Duodenal mucosa (tissue), 2 donors: ENCODE measurements around the gene TLE1.

Experiments used
- H3K27ac ChIP-seq: one replicate; pipeline ENCODE4 v1.7.0; 2013; ENCODE audit warnings: low read depth, low read length
- H3K27me3 ChIP-seq, 2 donors: one replicate each; pipeline ENCODE4 v1.7.0; 2013; ENCODE audit warnings: low read length in 2 of 2, control low read depth in 1 of 2; ENCODE audit not compliant: insufficient read depth in 2 of 2, control insufficient read depth in 1 of 2
- H3K36me3 ChIP-seq, 2 donors: one replicate each; pipeline ENCODE4 v1.7.0; 2013; ENCODE audit warnings: low read length in 2 of 2, control low read depth in 1 of 2; ENCODE audit not compliant: insufficient read depth in 2 of 2, control insufficient read depth in 1 of 2
- H3K4me1 ChIP-seq, 2 donors: one replicate each; pipeline ENCODE4 v1.7.0; 2013; ENCODE audit warnings: low read length in 2 of 2, control low read depth in 1 of 2; ENCODE audit not compliant: insufficient read depth in 2 of 2, control insufficient read depth in 1 of 2
- H3K4me3 ChIP-seq, 2 donors: one replicate each; pipeline ENCODE4 v1.7.0; 2013; ENCODE audit warnings: low read length in 2 of 2, low read depth in 1 of 2
- H3K9ac ChIP-seq, 2 donors: one replicate each; pipeline ENCODE4 v1.7.0; 2013; ENCODE audit warnings: low read length in 2 of 2, low read depth in 1 of 2
- H3K9me3 ChIP-seq, 2 donors: one replicate each; pipeline ENCODE4 v1.7.0; 2013; ENCODE audit warnings: low read length in 2 of 2, control low read depth in 1 of 2; ENCODE audit not compliant: control insufficient read depth in 1 of 2

The TLE1 gene

GRCh38 chr9:81594415-81594814 is 94.9 kb downstream of the TLE1 start:
- Histone ChIP-seq H3K27me3 (no peaks in the 10 kb centered on the region), H3K4me1 (peaks cover 0 to 9% of the 10 kb centered on the region in 2 donors), H3K36me3 (peaks cover 0 to 12% of the 10 kb centered on the region in 2 donors), H3K27ac (no peak overlapping the region), H3K9ac (no peak overlapping the region), H3K9me3 (no peaks in the 10 kb centered on the region), H3K4me3 (no peak overlapping the region)

- Histone ChIP-seq H3K4me3 (peak overlapping the region in 1 of 2 donors; percentile 13), H3K4me1 (peaks cover 10 to 18% of the 10 kb centered on the region in 2 donors), H3K9me3 (no peaks in the 10 kb centered on the region), H3K36me3 (peaks cover 0 to 12% of the 10 kb centered on the region in 2 donors), H3K9ac (no peak overlapping the region), H3K27ac (no peak overlapping the region), H3K27me3 (no peaks in the 10 kb centered on the region)
Measured at GRCh38 chr9:81592887-81593266, 96.5 kb downstream of the TLE1 start.

- peaks cover 0 to 12% of the 10 kb centered on the region in 2 donors for H3K36me3 ChIP-seq
- H3K4me3 ChIP-seq: no peak overlapping the region
- H3K27me3 ChIP-seq: no peaks in the 10 kb centered on the region
- peaks cover 14 to 21% of the 10 kb centered on the region in 2 donors for H3K4me1 ChIP-seq
- H3K9ac ChIP-seq: no peak overlapping the region
- no peak overlapping the region for H3K27ac ChIP-seq
- H3K9me3 ChIP-seq: no peaks in the 10 kb centered on the region
Measured at GRCh38 chr9:81591791-81592190, 97.6 kb downstream of the TLE1 start.

GRCh38 chr9:81590688-81591087 is 98.7 kb downstream of the TLE1 start:
- no peak overlapping the region for H3K4me3 ChIP-seq
- no peak overlapping the region for H3K9ac ChIP-seq
- H3K27ac ChIP-seq: no peak overlapping the region
- H3K36me3 ChIP-seq: peaks cover 0 to 12% of the 10 kb centered on the region in 2 donors
- no peaks in the 10 kb centered on the region for H3K9me3 ChIP-seq
- H3K27me3 ChIP-seq: no peaks in the 10 kb centered on the region
- peaks cover 14 to 21% of the 10 kb centered on the region in 2 donors for H3K4me1 ChIP-seq

- Histone ChIP-seq H3K4me3 (no peak overlapping the region), H3K27ac (no peak overlapping the region)
Measured at GRCh38 chr9:81589819-81590218, 99.5 kb downstream of the TLE1 start.

GRCh38 chr9:81589392-81589791 is 100.0 kb downstream of the TLE1 start:
- Histone ChIP-seq H3K27ac (no peak overlapping the region), H3K4me1 (peaks cover 14 to 21% of the 10 kb centered on the region in 2 donors), H3K27me3 (no peaks in the 10 kb centered on the region), H3K9ac (no peak overlapping the region), H3K36me3 (peaks cover 4 to 12% of the 10 kb centered on the region in 2 donors), H3K9me3 (no peaks in the 10 kb centered on the region), H3K4me3 (no peak overlapping the region)

More at GRCh38 chr9:81589819-81590218, 99.5 kb downstream of the TLE1 start:
- Histone ChIP-seq H3K27me3 (no peaks in the 10 kb centered on the region), H3K9me3 (no peaks in the 10 kb centered on the region), H3K9ac (no peak overlapping the region), H3K4me1 (peaks cover 14 to 21% of the 10 kb centered on the region in 2 donors), H3K36me3 (peaks cover 1 to 12% of the 10 kb centered on the region in 2 donors)

GRCh38 chr9:81588148-81588871 is 101.0 kb downstream of the TLE1 start:
- H3K9ac ChIP-seq: peak overlapping the region in 1 of 2 donors; percentile 8
- H3K4me1 ChIP-seq: peaks cover 14 to 21% of the 10 kb centered on the region in 2 donors
- peak overlapping the region; percentile 1 to 45 for H3K4me3 ChIP-seq
- H3K27me3 ChIP-seq: no peaks in the 10 kb centered on the region
- H3K36me3 ChIP-seq: peaks cover 4 to 15% of the 10 kb centered on the region in 2 donors
- no peaks in the 10 kb centered on the region for H3K9me3 ChIP-seq
- no peak overlapping the region for H3K27ac ChIP-seq

GRCh38 chr9:81586786-81587185 is 102.6 kb downstream of the TLE1 start:
- Histone ChIP-seq H3K9ac (no peak overlapping the region), H3K4me1 (peaks cover 12 to 14% of the 10 kb centered on the region in 2 donors), H3K9me3 (no peaks in the 10 kb centered on the region), H3K27ac (no peak overlapping the region), H3K27me3 (no peaks in the 10 kb centered on the region), H3K36me3 (peaks cover 4 to 15% of the 10 kb centered on the region in 2 donors), H3K4me3 (no peak overlapping the region)

- Histone ChIP-seq H3K27ac (no peak overlapping the region), H3K36me3 (peaks cover 4 to 7% of the 10 kb centered on the region in 2 donors), H3K9me3 (no peaks in the 10 kb centered on the region), H3K27me3 (no peaks in the 10 kb centered on the region), H3K9ac (no peak overlapping the region), H3K4me1 (peaks cover 12 to 14% of the 10 kb centered on the region in 2 donors), H3K4me3 (no peak overlapping the region)
Measured at GRCh38 chr9:81585191-81585763, 104.1 kb downstream of the TLE1 start.

- Histone ChIP-seq H3K9me3 (no peaks in the 10 kb centered on the region), H3K4me3 (no peak overlapping the region), H3K4me1 (peaks cover 12 to 14% of the 10 kb centered on the region in 2 donors), H3K36me3 (peaks cover 3 to 4% of the 10 kb centered on the region in 2 donors), H3K27me3 (no peaks in the 10 kb centered on the region), H3K9ac (no peak overlapping the region), H3K27ac (no peak overlapping the region)
Measured at GRCh38 chr9:81584099-81584498, 105.2 kb downstream of the TLE1 start.
